Naive thymus-derived CD4-positive, alpha-beta T cell (primary cell): Measurements from ENCODE around the gene TP73. TPM values are rescaled to one million over a fixed set of nuclear protein-coding genes. Genes with fewer than 3 reads are reported as not detected.

Source experiments
- ATAC-seq: fragments of 150-1000 bp; cut with Tn5 transposase; 2 replicates; pipeline ENCODE4 v1.10.0; 2021; ENCODE audit warnings: mild to moderate bottlenecking, moderate library complexity
- CTCF ChIA-PET: fragments of 350-600 bp; sonication (Branson Sonifier 250); formaldehyde crosslinking; loops from one replicate; lab custom pipeline; 2021; ENCODE audit warnings: antibody characterized with exemption; lab: Charles Lee
- POLR2A ChIA-PET: fragments of 350-600 bp; sonication (Branson Sonifier 250); formaldehyde crosslinking; loops from one replicate; lab custom pipeline; 2021; ENCODE audit warnings: antibody characterized with exemption, inconsistent platforms; lab: Charles Lee
- DNase-seq, 9 donors: peaks; one replicate each; pipeline versions ENCODE4 v3.0.0 to v3.0.0-alpha.2; 2020 to 2022; ENCODE audit warnings: mixed read lengths in 1 of 9
- H3K27ac ChIP-seq: one replicate; pipeline ENCODE4 v1.7.0; 2013; ENCODE audit warnings: mild to moderate bottlenecking, low read depth, low read length, moderate library complexity
- H3K27me3 ChIP-seq, 2 donors: one replicate each; pipeline ENCODE4 v1.7.0; 2013; ENCODE audit warnings: low read length in 2 of 2, mild to moderate bottlenecking in 2 of 2, moderate library complexity in 2 of 2; ENCODE audit not compliant: control insufficient read depth in 2 of 2, insufficient read depth in 2 of 2
- H3K36me3 ChIP-seq, 3 experiments: 1 replicate in 2 of 3; 2 replicates in 1 of 3; pipeline ENCODE4 v1.7.0; 2013; ENCODE audit warnings: low read length in 3 of 3, mild to moderate bottlenecking in 3 of 3, moderate library complexity in 1 of 3; ENCODE audit not compliant: insufficient read depth in 3 of 3, control insufficient read depth in 2 of 3
- H3K4me1 ChIP-seq, 2 donors: one replicate each; pipeline ENCODE4 v1.7.0; 2013; ENCODE audit warnings: low read length in 2 of 2, mild to moderate bottlenecking in 2 of 2, moderate library complexity in 1 of 2; ENCODE audit not compliant: control insufficient read depth in 2 of 2, insufficient read depth in 2 of 2
- H3K4me3 ChIP-seq: 2 replicates; pipeline ENCODE4 v1.7.0; 2013; ENCODE audit warnings: mild to moderate bottlenecking, low read length
- H3K9me3 ChIP-seq, 3 experiments: 1 replicate in 2 of 3; 2 replicates in 1 of 3; pipeline ENCODE4 v1.7.0; 2013; ENCODE audit warnings: low read length in 3 of 3; ENCODE audit not compliant: control insufficient read depth in 2 of 3
- H3K27ac Mint-ChIP-seq, 9 donors: one replicate each; pipeline ENCODE4 v1.8.0; 2020 to 2022; ENCODE audit warnings: mixed read lengths in 9 of 9, mild to moderate bottlenecking in 8 of 9, moderate library complexity in 5 of 9, inconsistent platforms in 2 of 9
- H3K27me3 Mint-ChIP-seq, 5 donors: one replicate each; pipeline ENCODE4 v1.8.0; 2021 to 2022; ENCODE audit warnings: mixed read lengths in 5 of 5, mild to moderate bottlenecking in 1 of 5
- H3K36me3 Mint-ChIP-seq, 5 donors: one replicate each; pipeline ENCODE4 v1.8.0; 2020 to 2022; ENCODE audit warnings: mixed read lengths in 5 of 5, mild to moderate bottlenecking in 3 of 5, inconsistent platforms in 1 of 5
- H3K4me1 Mint-ChIP-seq, 7 donors: one replicate each; pipeline ENCODE4 v1.8.0; 2020 to 2022; ENCODE audit warnings: mixed read lengths in 7 of 7, mild to moderate bottlenecking in 3 of 7, inconsistent platforms in 1 of 7
- H3K4me3 Mint-ChIP-seq, 10 donors: one replicate each; pipeline ENCODE4 v1.8.0; 2020 to 2022; ENCODE audit warnings: mild to moderate bottlenecking in 10 of 10, mixed read lengths in 10 of 10, moderate library complexity in 6 of 10, inconsistent platforms in 2 of 10
- H3K9me3 Mint-ChIP-seq, 11 donors: one replicate each; pipeline ENCODE4 v1.8.0; 2020 to 2022; ENCODE audit warnings: mixed read lengths in 11 of 11, mild to moderate bottlenecking in 4 of 11, inconsistent platforms in 1 of 11, moderate library complexity in 1 of 11
- intact Hi-C, 2 donors: fragments of 100-400 bp; cut with micrococcal nuclease; formaldehyde crosslinking; loops; one replicate each; pipeline ENCODE4 v1.15.1; 2023
- polyA plus RNA-seq, 2 donors: library from polyadenylated mRNA; unstranded; fragments of 300-500 nt; fragmentation: Illumina TruSeq; gene quantifications; one replicate each; pipeline ENCODE4 v1.2.3, GENCODE V29; 2021
- total RNA-seq, 6 experiments: library from RNA in 5 of 6; stranded (reverse) in 5 of 6; gene quantifications; 1 replicate in 5 of 6; 2 replicates in 1 of 6; pipeline ENCODE4 v1.2.3 and lab custom pipeline; 2021 to 2026

Gene TP73
- total and polyA plus RNA-seq, 7 experiments from 2014 or later = 0.03 to 2.4 (median 0.15) TPM; not detected in 2

GRCh38 chr1:3767328-3767925, 115.1 kb downstream of the TP73 start:
- peaks cover 0 to 2% (median 0%) of the 10 kb centered on the region in 11 donors for H3K9me3 Mint-ChIP-seq
- H3K27me3 ChIP-seq = no peaks in the 10 kb centered on the region
- peak overlapping the region in 1 of 9 donors; percentile 82 for H3K27ac Mint-ChIP-seq
- H3K4me1 ChIP-seq = peaks cover 5 to 12% of the 10 kb centered on the region in 2 donors
- no peak overlapping the region for H3K27ac ChIP-seq
- CTCF ChIA-PET = interaction anchor here (0.7 kb wide), 1 partner anchor 277 kb away, joined by 4 read pairs; no protein-coding TSS in a partner anchor
- peaks cover 0 to 13% (median 6%) of the 10 kb centered on the region in 5 donors for H3K27me3 Mint-ChIP-seq
- ATAC-seq (no peak), DNase-seq (no peak)
- H3K36me3 ChIP-seq = no peaks in the 10 kb centered on the region
- no peaks in the 10 kb centered on the region for H3K36me3 Mint-ChIP-seq
- H3K4me3 ChIP-seq = no peak overlapping the region
- H3K9me3 ChIP-seq = no peaks in the 10 kb centered on the region
- no peak overlapping the region for H3K4me3 Mint-ChIP-seq
- peaks cover 0 to 14% (median 6%) of the 10 kb centered on the region in 7 donors for H3K4me1 Mint-ChIP-seq
- POLR2A ChIA-PET = no interaction called here
- intact Hi-C loops = no loop called here

- DNase-seq (no peak), ATAC-seq (no peak)
- Mint-ChIP-seq H3K4me1 (peaks cover 2 to 14% (median 6%) of the 10 kb centered on the region in 7 donors), H3K4me3 (no peak overlapping the region), H3K27me3 (peaks cover 0 to 13% (median 6%) of the 10 kb centered on the region in 5 donors), H3K36me3 (no peaks in the 10 kb centered on the region), H3K27ac (no peak overlapping the region), H3K9me3 (peaks cover 0 to 2% (median 0%) of the 10 kb centered on the region in 11 donors)
- POLR2A ChIA-PET = interaction anchor here (0.7 to 1.3 kb wide), 3 partner anchors 21 to 28 kb away, joined by 3 read pairs; partner anchors contain the start of gene LRRC47
- Histone ChIP-seq H3K9me3 (no peaks in the 10 kb centered on the region), H3K36me3 (no peaks in the 10 kb centered on the region), H3K4me1 (peaks cover 5 to 12% of the 10 kb centered on the region in 2 donors), H3K4me3 (no peak overlapping the region), H3K27me3 (no peaks in the 10 kb centered on the region), H3K27ac (no peak overlapping the region)
- CTCF ChIA-PET = no interaction called here
- intact Hi-C loops = no loop called here
These were observed 116.6 kb downstream of the TP73 start for GRCh38 chr1:3768811-3769390.

DNA sequence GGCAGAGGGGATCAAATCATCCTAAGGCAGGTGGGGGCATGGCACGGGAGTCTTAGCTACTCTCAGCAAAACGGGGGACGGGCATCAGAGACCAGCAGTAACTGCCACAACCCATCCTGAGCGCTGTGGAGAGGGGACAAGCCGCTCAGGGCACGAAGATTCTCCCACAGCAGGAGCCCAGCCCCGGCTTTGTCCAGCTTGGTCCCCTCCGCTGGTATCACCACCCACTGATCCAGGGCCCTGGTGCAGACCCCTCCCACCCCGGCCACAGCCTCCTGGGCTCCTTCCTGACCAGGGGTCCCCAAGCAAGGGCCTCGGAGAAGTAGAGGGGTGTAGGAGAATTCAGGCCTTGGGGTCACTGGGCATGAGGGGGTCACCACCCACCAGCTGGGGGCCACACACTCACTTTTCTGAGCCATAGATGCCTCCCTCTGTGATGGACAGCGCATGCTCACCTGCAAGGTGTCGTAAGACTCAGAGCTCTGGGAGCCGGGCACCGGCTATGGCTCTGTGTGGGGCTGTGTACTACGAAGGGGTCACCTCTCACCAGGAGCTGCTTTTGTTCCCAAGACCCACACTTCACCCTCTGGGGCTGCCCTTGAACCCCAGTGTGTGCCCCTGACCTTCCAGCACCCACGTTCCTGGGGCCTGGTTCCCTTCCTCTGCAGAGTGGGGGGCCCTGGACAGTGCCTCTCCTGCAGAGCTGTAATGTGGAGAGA, 117.9 kb downstream of the TP73 start:
- Mint-ChIP-seq H3K4me1 (peaks cover 2 to 18% (median 6%) of the 10 kb centered on the region in 7 donors), H3K27ac (no peak overlapping the region), H3K4me3 (peak overlapping the region in 9 of 10 donors; percentile 32 to 78 (median 62)), H3K27me3 (peaks cover 0 to 7% (median 6%) of the 10 kb centered on the region in 5 donors), H3K36me3 (no peaks in the 10 kb centered on the region), H3K9me3 (no peaks in the 10 kb centered on the region)
- Histone ChIP-seq H3K27ac (no peak overlapping the region), H3K9me3 (no peaks in the 10 kb centered on the region), H3K4me1 (peaks cover 5 to 12% of the 10 kb centered on the region in 2 donors), H3K27me3 (no peaks in the 10 kb centered on the region), H3K36me3 (no peaks in the 10 kb centered on the region), H3K4me3 (no peak overlapping the region)
- DNase-seq (no peak), ATAC-seq (no peak)
- intact Hi-C loops = loop anchor here in 1 of 2 donors (10.0 kb wide), 1 partner anchor 145 kb away; the partner anchor contains the start of gene TPRG1L
- ChIA-PET POLR2A (interaction anchor here (1.3 kb wide), 1 partner anchor 22 kb away, joined by 3 read pairs; no protein-coding TSS in a partner anchor), CTCF (no interaction called here)

DNA sequence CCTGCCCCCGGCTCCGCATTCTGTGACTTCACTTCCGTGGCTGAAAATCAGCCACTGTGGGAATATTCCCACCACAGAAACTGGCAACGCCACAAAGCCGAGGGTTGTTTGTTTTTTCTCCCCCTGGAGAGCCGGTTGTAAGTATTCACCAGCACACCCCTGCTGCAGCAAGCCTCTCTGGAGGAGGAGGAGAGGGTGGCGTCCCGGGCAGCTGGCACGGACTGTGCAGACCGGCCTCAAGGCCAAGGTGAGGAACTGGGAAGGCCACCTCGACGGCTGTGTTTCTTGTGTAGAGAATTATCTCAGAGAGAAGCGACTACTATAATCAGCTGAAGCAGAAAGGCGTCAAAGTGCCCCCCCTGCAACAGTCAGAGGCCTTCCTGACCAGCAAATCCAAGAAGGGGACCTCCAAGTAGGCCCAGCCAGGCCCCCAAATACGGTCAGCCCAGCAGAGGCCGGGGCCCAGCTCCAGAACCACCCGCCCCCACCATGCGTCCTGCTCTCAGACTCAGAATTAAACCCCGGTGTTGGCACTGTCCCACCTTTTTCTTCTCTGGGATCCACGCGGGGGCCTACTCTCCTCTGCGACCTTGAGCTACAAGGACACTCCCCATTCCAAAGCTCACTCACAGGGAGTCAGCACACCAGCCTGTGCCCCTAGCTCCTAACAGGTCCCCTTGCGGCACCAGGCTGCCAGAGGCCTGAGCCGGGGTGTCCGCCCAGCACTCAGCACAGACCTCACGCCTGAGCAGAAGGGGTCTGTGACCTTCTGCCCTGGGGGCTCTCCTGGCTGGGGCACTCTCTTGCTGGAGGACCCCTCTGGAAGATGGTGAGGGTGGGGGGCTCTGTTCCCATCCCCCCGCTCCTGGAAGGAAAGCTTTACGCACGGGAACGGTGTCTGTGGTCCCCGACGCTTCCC, 119.1 kb downstream of the TP73 start:
- ATAC-seq (no peak), DNase-seq (peak in 1 of 9 donors; percentile 12)
- intact Hi-C loops = loop anchor here (1.0 to 10.0 kb wide), 7 partner anchors 24 to 147 kb away; partner anchors contain the start of genes C1orf174 (in 2 of the 2), LRRC47 (in 2 of the 2), TPRG1L (in 1 of the 2) and WRAP73 (in 1 of the 2)
- Mint-ChIP-seq H3K27ac (peak overlapping the region in 4 of 9 donors; percentile 23 to 73 (median 64)), H3K4me3 (peak overlapping the region; percentile 57 to 83 (median 72)), H3K9me3 (no peaks in the 10 kb centered on the region), H3K4me1 (peaks cover 5 to 22% (median 11%) of the 10 kb centered on the region in 7 donors), H3K27me3 (peaks cover 0 to 3% (median 1%) of the 10 kb centered on the region in 5 donors), H3K36me3 (no peaks in the 10 kb centered on the region)
- H3K4me1 ChIP-seq = peaks cover 5 to 12% of the 10 kb centered on the region in 2 donors
- H3K9me3 ChIP-seq = no peaks in the 10 kb centered on the region
- ChIA-PET POLR2A (no interaction called here), CTCF (no interaction called here)
- no peaks in the 10 kb centered on the region for H3K36me3 ChIP-seq
- H3K27me3 ChIP-seq = no peaks in the 10 kb centered on the region
- H3K4me3 ChIP-seq = peak overlapping the region; percentile 51
- peak overlapping the region; percentile 58 for H3K27ac ChIP-seq

GRCh38 chr1:3772027-3772714, 119.9 kb downstream of the TP73 start:
- intact Hi-C loops = loop anchor here (1.0 to 10.0 kb wide), 7 partner anchors 24 to 147 kb away; partner anchors contain the start of genes C1orf174 (in 2 of the 2), LRRC47 (in 2 of the 2), TPRG1L (in 1 of the 2) and WRAP73 (in 1 of the 2)
- peak overlapping the region; percentile 58 for H3K27ac ChIP-seq
- peak overlapping the region; percentile 51 for H3K4me3 ChIP-seq
- H3K36me3 ChIP-seq = no peaks in the 10 kb centered on the region
- H3K27me3 Mint-ChIP-seq = peaks cover 0 to 3% (median 0%) of the 10 kb centered on the region in 5 donors
- POLR2A ChIA-PET = no interaction called here
- peak overlapping the region in 4 of 9 donors; percentile 23 to 73 (median 64) for H3K27ac Mint-ChIP-seq
- H3K36me3 Mint-ChIP-seq = no peaks in the 10 kb centered on the region
- H3K9me3 Mint-ChIP-seq = no peaks in the 10 kb centered on the region
- DNase-seq (peak; percentile 65 to 88 (median 80)), ATAC-seq (peak; percentile 91)
- H3K9me3 ChIP-seq = no peaks in the 10 kb centered on the region
- no peaks in the 10 kb centered on the region for H3K27me3 ChIP-seq
- peak overlapping the region; percentile 57 to 83 (median 72) for H3K4me3 Mint-ChIP-seq
- H3K4me1 Mint-ChIP-seq = peaks cover 5 to 22% (median 11%) of the 10 kb centered on the region in 7 donors
- CTCF ChIA-PET = no interaction called here
- H3K4me1 ChIP-seq = peaks cover 5 to 12% of the 10 kb centered on the region in 2 donors
